OCI-LY1 (cell line): ENCODE measurements around the gene PMS2.
A peak's percentile ranks its signal among the peaks of the same experiment; 100 is the strongest.

Experiments
- H2AFZ ChIP-seq: fragments of 200-600 bp; sonication (generic), shearing (Covaris generic); 2 replicates; pipeline ENCODE4 v1.6.0; 2014; ENCODE audit warnings: antibody characterized with exemption, mild to moderate bottlenecking, low read length
- H3F3A ChIP-seq: fragments of 200-600 bp; sonication (generic), shearing (Covaris generic); 2 replicates; pipeline ENCODE4 v1.6.0; 2014; ENCODE audit warnings: mild to moderate bottlenecking, antibody characterized with exemption, low read length, moderate library complexity; ENCODE audit not compliant: insufficient read depth
- H3K27ac ChIP-seq: fragments of 200-600 bp; sonication (generic); 2 replicates; pipeline ENCODE4 v1.5.1; 2014; ENCODE audit warnings: low read length, mixed run types, mild to moderate bottlenecking, low read depth; ENCODE audit not compliant: poor library complexity, severe bottlenecking
- H3K27me3 ChIP-seq: fragments of 200-600 bp; sonication (generic); 2 replicates; pipeline ENCODE4 v1.6.0; 2014; ENCODE audit warnings: antibody characterized with exemption, mild to moderate bottlenecking, low read length, moderate library complexity; ENCODE audit not compliant: insufficient read depth
- H3K36me3 ChIP-seq: fragments of 200-600 bp; sonication (generic); 2 replicates; pipeline ENCODE4 v1.6.1; 2014; ENCODE audit warnings: mild to moderate bottlenecking, antibody characterized with exemption, low read length, moderate library complexity, mixed read lengths; ENCODE audit not compliant: insufficient read depth
- H3K4me1 ChIP-seq: fragments of 200-600 bp; sonication (generic); 2 replicates; pipeline ENCODE4 v1.5.1; 2014; ENCODE audit warnings: mild to moderate bottlenecking, low read length, moderate library complexity; ENCODE audit not compliant: insufficient read depth, severe bottlenecking
- H3K4me2 ChIP-seq: fragments of 200-600 bp; sonication (generic), shearing (Covaris generic); 2 replicates; pipeline ENCODE4 v1.6.1; 2014; ENCODE audit warnings: low read length
- H3K4me3 ChIP-seq: fragments of 200-600 bp; sonication (generic); 2 replicates; pipeline ENCODE4 v1.5.1; 2014; ENCODE audit warnings: low read length, low read depth, mild to moderate bottlenecking, mixed read lengths; ENCODE audit not compliant: poor library complexity, severe bottlenecking
- H3K79me2 ChIP-seq: fragments of 200-600 bp; shearing (Covaris generic); 2 replicates; pipeline ENCODE4 v1.6.1; 2016; ENCODE audit warnings: mixed run types, low read length, mixed read lengths; ENCODE audit not compliant: insufficient read depth
- H3K9ac ChIP-seq: fragments of 200-600 bp; sonication (generic), shearing (Covaris generic); 2 replicates; pipeline ENCODE4 v1.6.1; 2014; ENCODE audit warnings: mild to moderate bottlenecking, low read length, mixed read lengths
- H3K9me2 ChIP-seq: fragments of 200-600 bp; sonication (generic), shearing (Covaris generic); 2 replicates; pipeline ENCODE4 v1.6.1; 2014; ENCODE audit warnings: low read depth, mild to moderate bottlenecking, low read length, mixed read lengths
- H3K9me3 ChIP-seq: fragments of 200-600 bp; shearing (Covaris generic); 2 replicates; pipeline ENCODE4 v1.6.1; 2014; ENCODE audit warnings: low read length, mixed read lengths
- H4K20me1 ChIP-seq: fragments of 200-600 bp; sonication (generic), shearing (Covaris generic); 2 replicates; pipeline ENCODE4 v1.6.0; 2016; ENCODE audit warnings: mild to moderate bottlenecking, low read length; ENCODE audit not compliant: insufficient read depth
- EZH2 ChIP-seq: fragments of 200-600 bp; sonication (generic), shearing (Covaris generic); IDR thresholded peaks from 2 replicates; pipeline ENCODE4 v1.8.0; 2017; ENCODE audit warnings: borderline replicate concordance, mixed run types, mild to moderate bottlenecking, antibody characterized with exemption, low read length, moderate library complexity, mixed read lengths
- TF ChIP-seq, protein P1 (sequence below): fragments of 200-600 bp; sonication (generic), shearing (Covaris generic); IDR thresholded peaks from 2 replicates; pipeline ENCODE4 v1.5.1; 2017; ENCODE audit warnings: mild to moderate bottlenecking, antibody characterized with exemption, low read length, moderate library complexity, mixed read lengths

Gene PMS2, protein sequence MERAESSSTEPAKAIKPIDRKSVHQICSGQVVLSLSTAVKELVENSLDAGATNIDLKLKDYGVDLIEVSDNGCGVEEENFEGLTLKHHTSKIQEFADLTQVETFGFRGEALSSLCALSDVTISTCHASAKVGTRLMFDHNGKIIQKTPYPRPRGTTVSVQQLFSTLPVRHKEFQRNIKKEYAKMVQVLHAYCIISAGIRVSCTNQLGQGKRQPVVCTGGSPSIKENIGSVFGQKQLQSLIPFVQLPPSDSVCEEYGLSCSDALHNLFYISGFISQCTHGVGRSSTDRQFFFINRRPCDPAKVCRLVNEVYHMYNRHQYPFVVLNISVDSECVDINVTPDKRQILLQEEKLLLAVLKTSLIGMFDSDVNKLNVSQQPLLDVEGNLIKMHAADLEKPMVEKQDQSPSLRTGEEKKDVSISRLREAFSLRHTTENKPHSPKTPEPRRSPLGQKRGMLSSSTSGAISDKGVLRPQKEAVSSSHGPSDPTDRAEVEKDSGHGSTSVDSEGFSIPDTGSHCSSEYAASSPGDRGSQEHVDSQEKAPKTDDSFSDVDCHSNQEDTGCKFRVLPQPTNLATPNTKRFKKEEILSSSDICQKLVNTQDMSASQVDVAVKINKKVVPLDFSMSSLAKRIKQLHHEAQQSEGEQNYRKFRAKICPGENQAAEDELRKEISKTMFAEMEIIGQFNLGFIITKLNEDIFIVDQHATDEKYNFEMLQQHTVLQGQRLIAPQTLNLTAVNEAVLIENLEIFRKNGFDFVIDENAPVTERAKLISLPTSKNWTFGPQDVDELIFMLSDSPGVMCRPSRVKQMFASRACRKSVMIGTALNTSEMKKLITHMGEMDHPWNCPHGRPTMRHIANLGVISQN

DNA sequence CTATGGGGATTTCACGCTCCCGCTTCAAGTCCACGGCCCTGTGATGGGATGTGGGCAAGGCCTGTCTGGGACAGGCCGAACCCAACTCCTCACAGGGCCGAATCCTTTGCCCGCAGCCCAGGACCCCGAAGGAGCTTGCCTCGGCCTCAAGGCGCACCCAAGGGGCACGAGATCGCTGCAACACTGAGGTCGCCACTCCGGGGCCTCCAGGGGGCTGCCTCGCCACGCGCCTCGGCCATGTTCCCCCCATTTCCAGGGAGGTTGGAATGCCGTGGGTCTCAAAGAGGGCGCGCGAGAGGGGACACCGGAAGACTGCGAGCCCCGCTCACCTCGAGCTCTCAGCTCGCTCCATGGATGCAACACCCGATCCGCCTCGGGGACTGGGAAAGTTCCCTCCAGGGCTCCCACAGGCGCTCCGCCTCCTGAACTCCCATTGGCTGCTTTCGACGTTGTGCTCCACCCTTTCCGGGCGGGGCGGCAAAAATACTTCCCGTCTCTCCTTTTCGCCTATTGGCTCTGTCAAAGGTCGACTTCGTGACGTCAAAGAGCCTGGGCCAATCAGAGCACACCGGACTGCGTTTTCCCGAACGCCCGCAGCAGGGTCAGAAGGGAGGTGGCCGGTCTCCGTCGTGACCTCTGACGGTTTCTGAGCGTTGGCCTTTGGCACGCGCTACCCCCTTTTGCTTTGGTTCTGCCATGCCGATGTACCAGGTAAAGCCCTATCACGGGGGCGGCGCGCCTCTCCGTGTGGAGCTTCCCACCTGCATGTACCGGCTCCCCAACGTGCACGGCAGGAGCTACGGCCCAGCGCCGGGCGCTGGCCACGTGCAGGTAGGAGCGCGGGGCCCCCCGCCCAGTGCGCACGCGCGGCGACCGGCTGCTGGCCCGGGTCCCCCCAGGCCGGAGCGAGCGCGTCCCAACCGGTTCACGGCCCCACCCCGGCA is at the start of gene PMS2, which contains the start of gene AIMP2:
Gene PMS2 (minus strand): TSS at position 382 of the 944 bp plus-strand sequence. CDS start 30 bp downstream, at position 352.
Gene AIMP2 (plus strand): TSS at position 605 of the 944 bp plus-strand sequence. CDS start 92 bp downstream, at position 697.
- Histone ChIP-seq H3K79me2 (peaks cover 8% of the 10 kb centered on the region), H2AFZ (no peak within 1 kb of the TSS)

GRCh38 chr7:6057316-6058129 is 48.7 kb upstream of the PMS2 start:
- peaks cover 23% of the 10 kb centered on the region for H3K79me2 ChIP-seq
- H4K20me1 ChIP-seq, result no peaks in the 10 kb centered on the region; the same call in 1 of the 2 replicates
- H2AFZ ChIP-seq, result no peak overlapping the region
- peak overlapping the region; percentile 96 for H3K4me3 ChIP-seq
- TF ChIP-seq, protein P1, sequence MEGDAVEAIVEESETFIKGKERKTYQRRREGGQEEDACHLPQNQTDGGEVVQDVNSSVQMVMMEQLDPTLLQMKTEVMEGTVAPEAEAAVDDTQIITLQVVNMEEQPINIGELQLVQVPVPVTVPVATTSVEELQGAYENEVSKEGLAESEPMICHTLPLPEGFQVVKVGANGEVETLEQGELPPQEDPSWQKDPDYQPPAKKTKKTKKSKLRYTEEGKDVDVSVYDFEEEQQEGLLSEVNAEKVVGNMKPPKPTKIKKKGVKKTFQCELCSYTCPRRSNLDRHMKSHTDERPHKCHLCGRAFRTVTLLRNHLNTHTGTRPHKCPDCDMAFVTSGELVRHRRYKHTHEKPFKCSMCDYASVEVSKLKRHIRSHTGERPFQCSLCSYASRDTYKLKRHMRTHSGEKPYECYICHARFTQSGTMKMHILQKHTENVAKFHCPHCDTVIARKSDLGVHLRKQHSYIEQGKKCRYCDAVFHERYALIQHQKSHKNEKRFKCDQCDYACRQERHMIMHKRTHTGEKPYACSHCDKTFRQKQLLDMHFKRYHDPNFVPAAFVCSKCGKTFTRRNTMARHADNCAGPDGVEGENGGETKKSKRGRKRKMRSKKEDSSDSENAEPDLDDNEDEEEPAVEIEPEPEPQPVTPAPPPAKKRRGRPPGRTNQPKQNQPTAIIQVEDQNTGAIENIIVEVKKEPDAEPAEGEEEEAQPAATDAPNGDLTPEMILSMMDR, result no peak
- H3K9me2 ChIP-seq, result no peaks in the 10 kb centered on the region
- H3K27ac ChIP-seq, result no peak overlapping the region
- no peaks in the 10 kb centered on the region for H3F3A ChIP-seq
- no peaks in the 10 kb centered on the region for H3K9me3 ChIP-seq
- peaks cover 24% of the 10 kb centered on the region for H3K4me1 ChIP-seq
- H3K36me3 ChIP-seq, result peaks cover 23% of the 10 kb centered on the region
- H3K4me2 ChIP-seq, result peak overlapping the region; percentile 64
- H3K9ac ChIP-seq, result peak overlapping the region; percentile 96
- no peaks in the 10 kb centered on the region for H3K27me3 ChIP-seq

More for the DNA sequence above, at the start of gene PMS2, which contains the start of gene AIMP2:
- Histone ChIP-seq H3K27ac (peak within 1 kb of the TSS; percentile 83), H3K27me3 (no peaks in the 10 kb centered on the region), H3K4me1 (peaks cover 27% of the 10 kb centered on the region), H3K9ac (peak within 1 kb of the TSS; percentile 94), H3K4me2 (peak within 1 kb of the TSS; percentile 75), H3K9me2 (no peaks in the 10 kb centered on the region), H4K20me1 (no peaks in the 10 kb centered on the region), H3K36me3 (peaks cover 10% of the 10 kb centered on the region; the same call in 1 of the 2 replicates), H3F3A (no peaks in the 10 kb centered on the region), H3K9me3 (no peaks in the 10 kb centered on the region), H3K4me3 (peak within 1 kb of the TSS; percentile 88)
- TF ChIP-seq EZH2, result no peak
- TF ChIP-seq, protein P1, result peak; percentile 39; the same call in 1 of the 2 replicates
